Hepatocyte (in vitro differentiated cells): Measurements from ENCODE around the gene EXPH5.

ENCODE experiments used
- EZH2 ChIP-seq: fragments of 200-600 bp; sonication (generic); IDR thresholded peaks from 2 replicates; pipeline ENCODE4 v1.6.1; 2016; ENCODE audit warnings: antibody characterized with exemption, mild to moderate bottlenecking, borderline replicate concordance
- EZH2phosphoT487 ChIP-seq: fragments of 200-600 bp; sonication (generic); IDR thresholded peaks from one replicate; pipeline ENCODE4 v1.6.1; 2018; ENCODE audit warnings: antibody characterized with exemption, mild to moderate bottlenecking, low read depth, moderate library complexity; ENCODE audit not compliant: unreplicated experiment, severe bottlenecking
- TF ChIP-seq, protein P1 (sequence below): fragments of 200-600 bp; sonication (generic); IDR thresholded peaks from 2 replicates; pipeline ENCODE4 v1.5.1; 2016; ENCODE audit warnings: antibody characterized with exemption, mild to moderate bottlenecking; ENCODE audit not compliant: poor library complexity

DNA sequence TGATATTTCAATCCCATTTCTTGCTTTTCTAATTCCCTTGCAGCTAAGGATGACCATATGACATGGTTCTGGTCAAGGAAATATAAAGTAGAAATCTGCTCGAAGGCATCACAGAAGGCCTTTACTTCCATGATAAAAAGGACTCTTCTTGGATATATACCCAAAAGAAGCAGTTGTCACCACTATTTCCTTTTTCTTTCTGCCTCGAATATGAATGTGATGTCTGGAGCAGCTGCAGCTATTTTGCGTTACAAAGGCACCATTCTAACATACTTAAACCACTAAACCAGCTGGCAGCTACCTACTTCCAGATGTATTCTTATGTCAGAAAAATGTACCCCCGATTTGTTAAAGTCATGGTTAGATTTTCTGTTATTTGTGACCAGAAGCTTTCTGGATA is 18.9 kb downstream of the EXPH5 start:
- TF ChIP-seq, protein P1, sequence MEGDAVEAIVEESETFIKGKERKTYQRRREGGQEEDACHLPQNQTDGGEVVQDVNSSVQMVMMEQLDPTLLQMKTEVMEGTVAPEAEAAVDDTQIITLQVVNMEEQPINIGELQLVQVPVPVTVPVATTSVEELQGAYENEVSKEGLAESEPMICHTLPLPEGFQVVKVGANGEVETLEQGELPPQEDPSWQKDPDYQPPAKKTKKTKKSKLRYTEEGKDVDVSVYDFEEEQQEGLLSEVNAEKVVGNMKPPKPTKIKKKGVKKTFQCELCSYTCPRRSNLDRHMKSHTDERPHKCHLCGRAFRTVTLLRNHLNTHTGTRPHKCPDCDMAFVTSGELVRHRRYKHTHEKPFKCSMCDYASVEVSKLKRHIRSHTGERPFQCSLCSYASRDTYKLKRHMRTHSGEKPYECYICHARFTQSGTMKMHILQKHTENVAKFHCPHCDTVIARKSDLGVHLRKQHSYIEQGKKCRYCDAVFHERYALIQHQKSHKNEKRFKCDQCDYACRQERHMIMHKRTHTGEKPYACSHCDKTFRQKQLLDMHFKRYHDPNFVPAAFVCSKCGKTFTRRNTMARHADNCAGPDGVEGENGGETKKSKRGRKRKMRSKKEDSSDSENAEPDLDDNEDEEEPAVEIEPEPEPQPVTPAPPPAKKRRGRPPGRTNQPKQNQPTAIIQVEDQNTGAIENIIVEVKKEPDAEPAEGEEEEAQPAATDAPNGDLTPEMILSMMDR = no peak
- TF ChIP-seq EZH2phosphoT487 (no peak), EZH2 (no peak)
